Activated naive CD4-positive, alpha-beta T cell (primary cell): Measurements from ENCODE around the gene PHC2.

Experiments
- DNase-seq, 4 experiments: peaks; one replicate each; lab custom pipeline; 2025; lab: John Stamatoyannopoulos, UW

Gene PHC2

GRCh38 chr1:33388805-33389771, 41.8 kb downstream of the PHC2 start:
- no peak for DNase-seq

GRCh38 chr1:33387625-33388024, 43.3 kb downstream of the PHC2 start:
- DNase-seq: no peak

GRCh38 chr1:33385251-33385650, 45.6 kb downstream of the PHC2 start:
- no peak for DNase-seq

- no peak for DNase-seq
These were observed 46.7 kb downstream of the PHC2 start for GRCh38 chr1:33384040-33384812.

GRCh38 chr1:33383489-33383888, 47.4 kb downstream of the PHC2 start:
- no peak for DNase-seq

- no peak for DNase-seq
These were observed 48.1 kb downstream of the PHC2 start for GRCh38 chr1:33382661-33383415.

GRCh38 chr1:33381977-33382376, 48.9 kb downstream of the PHC2 start:
- no peak for DNase-seq

- no peak for DNase-seq
These were observed 50.1 kb downstream of the PHC2 start for GRCh38 chr1:33380811-33381210.

- DNase-seq: no peak
These were observed 51.1 kb downstream of the PHC2 start for GRCh38 chr1:33379631-33380354.

GRCh38 chr1:33378976-33379375, 51.9 kb downstream of the PHC2 start:
- no peak for DNase-seq

GRCh38 chr1:33378524-33378923, 52.4 kb downstream of the PHC2 start:
- DNase-seq: no peak

- DNase-seq: no peak
These were observed 53.1 kb downstream of the PHC2 start for GRCh38 chr1:33377756-33378155.

GRCh38 chr1:33377013-33377412, 53.9 kb downstream of the PHC2 start:
- no peak for DNase-seq

- no peak for DNase-seq
These were observed 55.6 kb downstream of the PHC2 start for GRCh38 chr1:33375316-33375715.

GRCh38 chr1:33374336-33375105, 56.4 kb downstream of the PHC2 start:
- DNase-seq: no peak

GRCh38 chr1:33373606-33374005, 57.3 kb downstream of the PHC2 start:
- DNase-seq: no peak

GRCh38 chr1:33372677-33373076, 58.2 kb downstream of the PHC2 start:
- no peak for DNase-seq

- DNase-seq: no peak
These were observed 58.7 kb downstream of the PHC2 start for GRCh38 chr1:33372162-33372561.

- no peak for DNase-seq
These were observed 59.6 kb downstream of the PHC2 start for GRCh38 chr1:33371334-33371733.

GRCh38 chr1:33370827-33371226, 60.1 kb downstream of the PHC2 start:
- no peak for DNase-seq

GRCh38 chr1:33370301-33370700, 60.6 kb downstream of the PHC2 start:
- no peak for DNase-seq
